Inflammatory macrophage treated with lipopolysaccharide for 4 hours (primary cell): ENCODE results near the gene SERPINB7.

Experiments used
- DNase-seq: peaks from one replicate; pipeline ENCODE4 v3.0.0-alpha.2; 2020

Gene SERPINB7, protein sequence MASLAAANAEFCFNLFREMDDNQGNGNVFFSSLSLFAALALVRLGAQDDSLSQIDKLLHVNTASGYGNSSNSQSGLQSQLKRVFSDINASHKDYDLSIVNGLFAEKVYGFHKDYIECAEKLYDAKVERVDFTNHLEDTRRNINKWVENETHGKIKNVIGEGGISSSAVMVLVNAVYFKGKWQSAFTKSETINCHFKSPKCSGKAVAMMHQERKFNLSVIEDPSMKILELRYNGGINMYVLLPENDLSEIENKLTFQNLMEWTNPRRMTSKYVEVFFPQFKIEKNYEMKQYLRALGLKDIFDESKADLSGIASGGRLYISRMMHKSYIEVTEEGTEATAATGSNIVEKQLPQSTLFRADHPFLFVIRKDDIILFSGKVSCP

DNA sequence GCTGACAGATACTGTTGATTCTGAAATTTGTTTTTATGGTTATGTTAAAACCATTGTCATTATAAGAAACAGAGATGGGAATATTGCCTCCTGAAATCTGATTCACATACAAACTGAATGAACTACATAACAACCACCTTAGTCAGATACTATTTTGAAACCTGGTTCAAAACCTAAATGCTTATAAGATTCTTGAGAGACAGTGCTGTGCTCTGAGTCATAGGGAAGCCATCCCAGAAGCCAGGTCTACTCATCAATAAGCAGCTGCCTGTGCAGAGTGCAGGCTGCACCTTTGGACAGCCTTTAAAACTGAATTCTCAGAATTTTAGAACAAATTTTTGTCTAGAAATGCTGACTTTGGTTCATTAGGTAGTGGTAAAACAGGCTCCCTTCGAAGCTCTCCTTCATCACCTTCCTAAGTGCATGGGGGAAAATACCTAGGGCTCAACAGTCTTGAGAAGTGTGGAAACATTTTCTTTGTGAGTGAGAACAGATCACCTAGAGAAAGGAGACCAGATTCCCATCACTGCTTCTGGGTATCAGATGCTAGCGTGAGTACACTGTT is at the start of gene SERPINB7:
Gene SERPINB7, plus strand, starts transcription at position 253 of the 565 bp plus-strand sequence. CDS start 6,955 bp downstream, outside the sequence.
- DNase-seq: no peak

DNA sequence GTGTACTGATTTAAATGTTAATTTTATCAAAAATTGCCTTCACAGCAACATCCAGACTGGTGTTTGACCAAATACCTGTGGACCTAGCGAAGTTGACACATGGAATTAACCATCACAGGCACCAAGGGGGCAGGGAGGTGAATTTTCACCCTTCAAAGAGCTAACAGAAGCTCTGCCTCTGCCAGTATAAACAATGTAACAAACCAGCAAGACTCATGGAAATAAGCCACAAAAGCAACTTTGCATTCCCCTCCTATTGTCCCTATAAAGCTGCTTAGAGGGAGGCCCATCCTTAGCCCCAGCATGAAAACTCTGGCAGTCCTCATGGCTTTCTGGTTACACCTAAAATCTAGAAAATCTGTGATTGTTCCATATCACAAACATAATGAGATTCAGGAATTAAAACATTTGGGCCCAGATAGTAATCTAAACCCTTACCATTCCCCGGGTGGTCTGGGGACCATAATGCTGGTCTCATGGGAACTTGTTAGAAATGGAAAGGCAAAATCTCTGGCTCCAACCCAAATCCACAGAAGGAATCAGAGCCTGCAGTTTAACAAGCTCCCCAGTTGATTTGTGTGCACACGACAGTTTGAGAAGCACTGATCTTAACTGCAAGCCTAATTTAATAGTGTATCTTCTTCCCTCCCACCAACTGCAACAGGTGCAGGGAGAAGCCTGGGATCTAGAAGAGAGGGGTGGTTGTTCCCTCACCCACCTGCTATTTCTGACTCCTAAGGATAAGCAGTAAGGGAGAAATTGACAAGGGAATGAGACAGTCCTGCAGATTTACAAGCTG is 49.3 kb upstream of the SERPINB7 start:
- DNase-seq: no peak

DNA sequence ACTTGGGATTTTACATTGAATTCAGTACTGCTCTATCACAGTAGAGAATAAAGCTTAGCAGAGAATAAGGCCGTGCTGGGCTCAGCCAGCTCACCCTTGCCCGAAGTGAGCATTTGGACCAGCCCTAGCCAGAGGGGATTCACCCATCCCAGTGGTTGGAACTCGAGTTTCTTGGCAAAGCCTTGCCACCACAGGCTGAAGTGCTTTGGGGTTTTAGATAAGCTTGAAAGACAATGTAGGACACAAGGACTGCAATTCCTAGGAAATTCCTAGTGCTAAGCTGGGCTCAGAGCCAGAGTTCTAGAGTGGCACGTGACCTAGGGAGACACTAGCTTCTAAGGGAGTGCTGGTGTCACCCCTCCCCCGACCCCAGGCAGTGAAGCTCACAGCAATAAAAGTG is 44.4 kb upstream of the SERPINB7 start:
- DNase-seq: no peak

DNA sequence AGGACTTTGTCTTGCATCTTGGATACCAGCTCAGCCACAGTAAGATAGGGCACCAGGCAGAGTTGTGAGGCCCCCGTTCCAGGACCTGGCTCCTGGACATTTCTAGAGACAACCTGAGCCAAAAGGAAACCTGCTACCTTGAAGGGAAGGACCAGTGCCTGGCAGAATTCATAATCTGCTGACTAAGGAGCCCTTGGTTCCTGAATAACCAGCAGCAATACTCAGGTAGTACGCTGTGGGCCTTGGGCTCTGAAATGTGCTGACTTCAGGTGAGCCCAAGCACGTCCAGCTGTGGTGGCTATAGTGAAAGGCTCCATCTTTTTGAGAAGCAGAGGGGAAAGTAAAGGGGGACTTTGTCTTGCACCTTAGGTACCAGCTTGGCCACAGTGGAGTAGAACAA is 44.0 kb upstream of the SERPINB7 start:
- no peak for DNase-seq

DNA sequence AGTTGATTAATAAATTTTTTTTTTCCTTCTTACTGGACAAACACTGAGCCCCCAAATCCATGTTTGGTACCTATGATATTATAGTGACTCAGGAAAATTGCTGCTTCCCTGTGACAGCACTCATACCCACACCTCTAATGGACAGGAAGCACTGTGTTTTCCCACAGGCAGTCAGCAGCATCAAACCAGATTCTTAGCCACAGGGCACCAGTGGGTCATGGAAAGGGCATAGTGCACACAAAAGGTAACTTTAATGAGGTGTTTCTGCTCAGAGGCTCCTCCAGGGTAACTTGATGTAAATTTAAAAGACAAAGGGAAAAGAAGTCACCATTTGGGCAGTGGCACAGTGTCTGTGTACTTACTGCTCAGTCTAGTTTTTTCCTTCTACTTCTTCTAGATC is 38.3 kb upstream of the SERPINB7 start:
- DNase-seq: no peak

DNA sequence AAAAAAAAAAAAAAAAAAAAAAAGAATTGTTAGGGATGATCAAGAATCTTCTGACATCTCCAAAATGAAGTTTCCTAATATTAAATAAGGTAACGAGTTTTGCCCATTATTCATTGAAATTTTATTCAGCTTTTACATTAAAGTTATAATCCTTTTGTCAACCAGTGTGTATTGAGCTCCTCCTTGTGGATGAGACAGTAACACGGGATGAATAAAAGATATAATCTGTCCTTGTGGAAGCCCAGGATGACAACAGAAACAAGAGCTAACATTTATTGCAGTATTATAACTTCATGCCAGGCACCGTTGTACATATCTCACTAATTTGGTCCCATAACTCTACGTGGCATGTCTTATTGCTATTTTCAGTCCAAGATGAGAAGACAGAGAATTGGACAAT is 33.4 kb upstream of the SERPINB7 start:
- peak; percentile 14 for DNase-seq

DNA sequence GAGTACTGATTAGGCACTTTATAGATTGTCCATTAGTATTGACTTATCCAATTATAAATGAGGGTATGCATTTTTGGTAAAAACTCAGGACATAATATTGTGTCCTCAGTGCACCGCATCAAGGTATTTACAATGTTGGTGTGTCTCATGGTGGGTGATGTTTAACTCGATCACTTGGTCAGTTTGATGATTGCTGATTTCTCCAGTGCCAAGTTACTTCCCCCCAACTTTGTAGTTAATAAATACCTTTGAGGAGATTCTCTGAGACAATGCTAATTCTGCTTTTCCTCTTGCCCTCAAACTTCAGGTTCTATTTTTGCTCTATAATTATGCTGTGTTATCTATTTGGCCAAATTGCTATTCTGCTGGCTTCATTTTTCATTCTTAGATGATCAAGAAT is 28.2 kb upstream of the SERPINB7 start:
- no peak for DNase-seq

DNA sequence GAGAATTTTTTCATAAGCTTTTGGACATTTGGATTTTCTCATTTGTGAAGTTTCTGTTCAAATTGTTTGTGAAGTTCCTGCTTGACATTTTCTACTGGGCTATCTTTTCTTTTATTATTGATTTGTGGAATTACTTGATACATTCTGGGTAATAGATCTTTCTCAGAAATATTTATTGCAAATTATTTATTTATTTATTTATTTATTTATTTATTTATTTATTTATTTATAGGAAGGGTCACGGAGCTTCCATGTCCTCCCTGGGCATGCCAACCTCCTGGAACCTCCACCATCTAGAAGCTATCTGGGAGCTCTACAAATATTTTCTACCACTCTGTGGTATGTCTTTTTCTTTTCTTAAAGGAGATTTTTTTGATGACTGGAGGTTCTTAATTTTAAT is 25.7 kb upstream of the SERPINB7 start:
- no peak for DNase-seq

DNA sequence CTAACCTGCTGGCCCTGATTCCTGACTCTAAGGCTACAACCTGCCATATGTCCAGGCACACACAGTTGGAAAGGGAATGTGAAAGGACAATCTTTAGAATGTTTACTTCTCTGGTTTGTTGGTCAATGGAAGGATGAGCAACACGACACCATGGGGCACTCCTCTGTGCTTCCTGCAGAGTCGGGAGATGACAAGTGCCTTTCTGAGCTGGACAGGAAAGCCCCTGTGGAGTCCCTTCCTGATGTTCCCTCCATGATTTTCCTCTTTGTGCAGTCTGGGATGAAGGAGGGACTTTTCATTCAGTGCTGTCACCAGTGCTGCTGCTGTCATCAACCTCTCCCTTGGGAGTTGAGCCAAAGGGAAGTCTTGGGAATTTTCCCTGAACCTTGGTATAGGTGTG is 22.6 kb upstream of the SERPINB7 start:
- DNase-seq: peak; percentile 43

DNA sequence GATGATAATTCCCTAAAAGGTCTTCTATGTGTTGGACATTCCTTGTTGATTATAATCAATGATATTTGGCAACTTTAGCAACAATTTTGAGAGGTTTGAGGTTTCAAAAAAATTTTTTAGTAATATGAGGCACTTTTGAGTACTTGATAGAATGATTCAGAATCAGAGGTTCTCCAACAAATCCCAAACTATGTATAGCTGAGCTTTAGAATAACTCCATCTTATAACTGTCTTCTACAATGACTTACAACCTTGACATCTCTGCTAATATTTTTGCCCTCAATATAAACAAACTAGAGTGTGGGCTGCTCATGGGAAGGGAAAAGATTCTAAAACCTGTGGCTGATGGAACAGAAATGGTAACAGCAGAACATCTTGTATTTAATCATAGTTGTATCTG is 21.5 kb upstream of the SERPINB7 start:
- no peak for DNase-seq

DNA sequence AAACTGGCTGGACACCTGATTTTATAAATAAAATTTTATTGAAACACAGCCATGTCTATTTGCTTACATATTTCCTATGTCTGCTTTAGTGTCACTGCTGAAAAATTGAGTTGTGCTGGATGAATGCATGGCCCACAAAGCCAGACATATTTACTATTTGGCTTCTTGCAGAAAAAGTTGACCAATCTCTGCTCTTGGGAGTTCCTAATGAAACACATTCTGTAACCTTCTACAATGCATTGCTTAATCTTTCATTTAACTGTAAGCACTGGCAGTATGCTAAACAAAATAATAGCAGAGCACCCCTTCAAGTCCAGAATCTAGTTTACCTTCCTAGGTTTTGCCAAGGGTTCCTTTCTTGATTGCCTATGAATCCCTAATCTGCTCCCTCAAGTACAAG is 17.7 kb upstream of the SERPINB7 start:
- no peak for DNase-seq

DNA sequence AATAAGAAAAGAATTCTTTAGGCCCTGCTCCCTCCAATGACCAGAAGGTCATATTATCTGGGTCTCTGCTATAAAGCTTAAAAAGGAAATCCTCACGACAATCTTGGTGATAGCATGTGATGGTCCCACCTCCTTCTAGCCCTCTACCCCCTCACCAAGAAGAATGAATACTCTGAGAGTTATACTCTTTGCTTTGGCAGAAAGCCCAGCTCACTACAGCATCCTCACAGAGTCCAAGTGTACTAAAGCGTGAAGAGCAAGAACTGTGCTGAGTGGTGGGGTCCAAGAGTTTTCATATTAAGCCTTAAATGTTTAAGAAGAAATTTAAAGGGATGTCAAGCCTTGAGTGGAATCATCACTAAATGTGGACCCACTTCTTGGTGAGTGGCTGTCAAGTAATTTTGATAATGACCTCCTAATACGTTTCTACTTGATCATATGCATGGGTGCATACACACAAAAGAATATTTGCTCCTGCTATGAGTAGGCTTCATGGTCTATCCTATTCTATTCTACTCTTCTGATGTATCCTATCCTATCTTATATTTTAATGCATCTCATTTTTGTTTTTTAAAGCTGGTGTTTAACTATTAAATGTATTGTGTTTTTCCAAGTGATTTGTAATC is 16.5 kb upstream of the SERPINB7 start:
- DNase-seq: no peak

DNA sequence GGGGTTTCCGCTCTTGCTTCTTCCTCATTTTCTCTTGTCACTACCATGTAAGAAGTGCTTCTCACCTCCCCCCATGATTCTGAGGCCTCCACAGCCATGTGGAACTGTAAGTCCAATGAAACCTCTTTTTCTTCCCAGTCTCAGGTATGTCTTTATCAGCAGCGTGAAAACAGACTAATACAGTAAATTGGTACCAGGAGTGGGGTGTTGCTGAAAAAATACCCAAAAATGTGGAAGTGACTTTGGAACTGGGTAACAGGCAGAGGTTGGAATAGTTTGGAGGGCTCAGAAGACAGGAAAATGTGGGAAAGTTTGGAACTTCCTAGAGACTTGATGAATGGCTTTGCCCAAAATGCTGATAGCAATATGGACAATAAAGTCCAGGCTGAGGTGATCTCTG is 15.4 kb upstream of the SERPINB7 start:
- DNase-seq: peak; percentile 15

DNA sequence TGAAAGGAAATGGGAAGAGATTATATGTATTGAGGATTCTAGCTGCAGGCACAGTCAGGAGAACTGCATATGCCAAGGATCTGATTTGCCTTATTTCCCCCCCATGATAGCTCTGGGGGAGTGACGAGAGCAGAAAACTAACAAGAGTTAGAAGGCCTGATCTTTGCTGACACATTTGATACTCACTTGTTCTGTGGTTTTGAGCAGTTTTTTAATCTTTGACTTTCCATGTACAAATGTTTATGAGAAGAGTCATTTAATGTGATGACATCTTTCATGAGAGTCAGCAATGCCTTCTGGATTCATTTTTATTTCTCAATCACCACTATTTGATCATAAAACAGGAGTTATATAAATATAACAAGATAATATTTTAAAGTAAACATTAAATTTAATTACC is 12.7 kb upstream of the SERPINB7 start:
- no peak for DNase-seq

DNA sequence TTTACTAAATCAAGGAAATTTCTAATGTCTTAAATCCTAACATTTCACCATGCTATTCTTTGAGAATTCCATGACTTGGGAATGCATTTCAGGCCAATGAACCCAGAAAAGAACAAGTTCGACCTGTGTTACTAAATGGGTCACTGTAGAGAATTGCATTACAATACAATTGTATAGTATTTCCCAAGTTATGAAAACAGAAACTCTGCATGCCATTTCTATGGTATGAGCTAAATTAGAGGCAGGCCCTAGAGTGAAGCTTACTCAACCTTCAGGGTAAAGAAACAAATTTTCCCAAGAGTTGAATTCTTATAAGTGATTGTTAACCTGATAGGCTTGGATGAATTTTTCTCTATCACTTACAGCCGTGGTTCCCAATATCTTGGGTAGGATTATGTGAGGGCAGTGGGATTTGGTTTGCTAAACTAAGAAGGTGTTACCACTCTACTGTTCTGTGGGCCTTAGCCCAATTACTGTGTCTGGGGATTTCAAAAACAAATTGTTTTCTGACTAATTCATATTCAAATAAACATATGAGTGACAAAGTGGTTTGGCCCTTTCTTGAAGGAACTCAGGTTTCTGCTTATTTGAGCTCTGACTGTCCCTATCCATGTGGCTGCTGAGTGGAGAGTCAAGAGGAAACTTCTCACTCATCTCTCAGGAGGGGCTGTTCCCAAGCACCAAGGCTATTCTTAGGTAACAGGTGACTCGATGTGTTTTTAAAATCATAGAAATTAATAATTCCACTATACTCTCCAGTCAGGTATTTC is 11.2 kb upstream of the SERPINB7 start:
- DNase-seq: no peak

DNA sequence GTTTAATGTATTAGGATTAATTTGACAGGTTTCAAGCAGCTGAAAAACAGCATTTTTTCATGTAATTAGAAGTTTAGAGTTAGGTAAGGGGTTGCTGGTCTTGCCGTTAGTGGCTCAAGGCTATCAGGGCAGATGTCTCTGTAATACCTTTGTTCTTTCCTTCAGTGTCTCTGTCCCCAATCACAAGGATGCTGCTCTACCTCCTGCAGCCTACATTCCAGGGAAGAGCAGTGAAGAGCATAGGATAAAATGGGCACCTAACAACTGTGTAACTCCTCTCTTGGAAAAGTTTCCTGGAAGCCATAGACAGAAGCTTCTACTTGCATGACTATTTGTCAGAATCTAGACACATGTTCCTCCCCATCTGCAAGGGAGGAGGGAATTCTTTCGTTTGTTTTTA is 9.4 kb upstream of the SERPINB7 start:
- no peak for DNase-seq

DNA sequence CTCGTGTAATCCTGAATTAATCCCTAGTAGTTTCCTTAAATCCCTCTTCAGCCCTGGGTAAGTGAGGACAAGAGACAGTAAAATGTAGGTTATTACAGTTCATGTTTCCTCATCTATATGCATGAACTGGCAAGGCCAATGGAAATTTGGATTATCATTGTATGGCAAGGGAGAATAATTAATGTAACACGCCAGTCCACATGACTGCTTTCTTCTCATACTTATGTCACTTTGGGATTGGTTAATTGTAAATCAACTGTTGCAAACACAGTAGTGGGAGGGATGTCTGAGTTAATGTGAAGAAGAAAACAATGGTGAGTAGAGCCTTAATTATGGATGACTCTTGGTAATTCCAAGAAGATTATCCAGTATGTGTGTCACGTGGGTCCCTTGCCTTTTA is 1.7 kb upstream of the SERPINB7 start:
- no peak for DNase-seq

DNA sequence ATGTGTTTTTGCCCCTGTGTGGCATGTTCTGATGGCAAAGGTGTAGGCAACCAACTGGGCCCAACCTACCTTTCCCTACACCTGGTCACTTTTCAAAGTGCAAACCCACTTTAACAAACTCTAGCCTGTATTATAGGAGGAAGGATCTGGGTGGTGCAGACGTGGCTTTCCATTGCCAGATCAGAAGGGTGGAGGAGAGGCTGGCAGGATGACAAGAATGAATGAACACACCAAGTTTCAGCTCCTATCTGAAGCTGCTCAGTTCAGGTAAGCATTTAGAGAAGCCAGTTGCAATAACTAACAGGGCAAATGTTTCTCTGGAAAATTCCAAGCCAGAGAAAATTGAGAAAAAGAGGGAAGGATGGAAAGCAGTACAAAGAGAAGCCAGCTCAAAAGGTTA is 707 bp upstream of the SERPINB7 start:
- DNase-seq: no peak

DNA sequence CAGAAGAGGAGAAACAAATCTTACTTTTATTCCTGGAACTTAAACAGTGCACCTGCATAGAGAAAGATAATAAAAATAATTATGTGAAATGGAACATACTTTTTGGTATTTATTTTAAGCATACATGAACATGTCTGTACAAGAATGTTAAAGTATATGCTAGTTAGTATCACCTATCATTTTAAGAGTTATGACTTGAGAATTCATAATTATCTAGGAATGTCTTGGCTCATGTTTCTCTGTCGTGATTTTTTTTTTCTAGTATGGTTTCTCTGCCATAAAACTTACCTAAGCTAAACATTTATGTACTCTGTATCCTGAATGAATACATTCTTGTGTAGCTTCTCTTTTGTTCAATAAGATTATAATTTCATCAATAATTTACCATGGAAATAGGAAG is 4.2 kb downstream of the SERPINB7 start:
- DNase-seq: no peak

DNA sequence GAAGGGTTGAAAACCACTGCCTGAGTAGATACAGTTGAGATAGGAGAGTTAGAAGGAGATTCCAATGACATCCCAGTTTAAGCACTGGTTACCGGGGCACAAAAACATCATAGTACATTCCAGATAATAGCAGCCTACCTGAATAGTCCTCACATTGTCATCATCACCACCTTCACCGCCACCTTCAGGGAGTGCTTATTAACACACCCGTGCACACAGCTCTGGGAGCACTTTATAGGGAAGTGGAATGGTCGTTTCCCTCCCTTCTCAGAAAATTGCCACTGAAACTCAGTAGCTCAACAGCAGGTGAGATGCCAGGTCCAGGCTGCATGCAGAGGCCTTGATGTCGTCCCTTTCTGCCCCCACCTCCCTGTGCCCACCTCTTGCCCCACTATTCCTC is 8.2 kb downstream of the SERPINB7 start:
- DNase-seq: no peak

DNA sequence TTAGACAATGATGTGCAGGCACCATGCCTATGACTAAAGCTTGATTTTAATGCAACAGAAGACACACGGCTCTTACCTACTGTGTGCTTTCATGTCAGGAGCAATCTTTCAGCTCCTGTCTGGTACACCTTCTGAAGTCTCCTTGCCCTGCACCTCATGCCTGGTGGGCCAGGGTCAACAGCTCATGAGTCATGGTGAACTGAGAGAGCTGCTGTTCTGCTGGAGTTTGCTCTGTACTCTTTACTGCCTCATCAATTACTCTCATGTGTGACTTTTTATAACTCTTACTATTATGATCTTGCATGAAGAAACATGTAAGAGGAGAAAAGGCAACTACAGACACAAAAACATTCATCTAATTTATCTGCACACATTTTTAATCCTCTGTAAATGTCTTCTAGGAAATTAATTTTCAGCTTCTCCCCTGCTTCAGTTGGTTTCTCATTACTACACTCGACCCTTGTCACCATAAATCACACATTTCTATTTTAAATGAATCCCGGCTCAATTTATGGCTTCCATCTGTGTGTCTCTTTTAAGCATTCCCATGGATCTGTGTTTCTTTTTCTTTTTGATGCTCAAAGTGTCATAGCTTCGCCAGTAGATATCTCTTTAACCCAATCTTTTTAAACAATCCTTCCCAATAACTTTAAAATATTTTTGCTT is 9.7 kb downstream of the SERPINB7 start:
- DNase-seq: no peak

DNA sequence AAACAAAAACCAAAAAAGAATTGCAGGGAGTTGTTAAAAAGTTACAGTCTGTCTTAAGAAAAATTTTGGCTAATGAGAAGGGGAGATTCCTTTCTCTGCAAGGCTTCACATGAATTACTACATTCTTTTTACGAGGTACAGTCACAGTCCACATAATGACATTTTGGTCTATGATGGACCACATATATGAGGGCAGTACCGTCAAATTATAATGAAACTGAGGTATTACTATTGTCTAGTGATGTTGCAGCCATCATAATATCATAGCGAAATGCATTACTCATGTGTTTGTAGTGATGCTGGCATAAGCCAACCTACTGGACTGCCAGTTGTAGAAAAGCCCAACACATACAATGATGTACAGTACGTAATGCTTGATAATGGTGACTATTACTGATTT is 12.5 kb downstream of the SERPINB7 start:
- DNase-seq: no peak
